Upper lobe of right lung (tissue), 1 donor: ENCODE measurements around the gene TMEM169. TPM values are rescaled to one million over a fixed set of nuclear protein-coding genes. Genes with fewer than 3 reads are reported as not detected.

Experiments used
- ATAC-seq: fragments of 200-7000 bp; cut with Tn5 transposase; one replicate; pipeline ENCODE4 v1.9.1; 2020; ENCODE audit warnings: mild to moderate bottlenecking, moderate library complexity
- DNase-seq: peaks from one replicate; pipeline ENCODE4 v3.0.0-alpha.2; 2020
- H3K27ac ChIP-seq: fragments of 200-600 bp; one replicate; pipeline ENCODE4 v1.8.0; 2022
- H3K27me3 ChIP-seq: fragments of 200-600 bp; one replicate; pipeline ENCODE4 v1.8.0; 2022; ENCODE audit warnings: mild to moderate bottlenecking
- H3K36me3 ChIP-seq: fragments of 200-600 bp; one replicate; pipeline ENCODE4 v1.8.0; 2022
- H3K4me1 ChIP-seq: fragments of 200-600 bp; one replicate; pipeline ENCODE4 v1.8.0; 2022
- H3K4me3 ChIP-seq: fragments of 200-600 bp; one replicate; pipeline ENCODE4 v1.8.0; 2022; ENCODE audit warnings: mild to moderate bottlenecking
- H3K9me3 ChIP-seq: fragments of 200-600 bp; one replicate; pipeline ENCODE4 v1.8.0; 2022
- CTCF ChIP-seq: fragments of 200-600 bp; IDR thresholded peaks from one replicate; pipeline ENCODE4 v1.8.0; 2022; ENCODE audit warnings: antibody characterized with exemption
- intact Hi-C: fragments of 100-400 bp; cut with DNase I; formaldehyde crosslinking; loops from one replicate; pipeline ENCODE4 v1.11.0; 2022
- total RNA-seq: library from RNA; stranded (reverse); fragmentation: NEBNext Ultra II Directional; extraction: Animal tissue kit (Norgen Biotek cat#: 25700); gene quantifications from one replicate; pipeline ENCODE4 v1.2.1, GENCODE V29; 2021
- donor health status: DM: no; HTN: yes; CAD: no; lungs with severe emphysema.

TMEM169 gene
- total RNA-seq, 1 donor from 2014 or later: 1.4 TPM

GRCh38 chr2:216119986-216120385 lies 38.3 kb downstream of the TMEM169 start:
- TF ChIP-seq CTCF: no peak
- H3K27ac ChIP-seq: no peak overlapping the region
- H3K4me1 ChIP-seq: peaks cover 17% of the 10 kb centered on the region
- intact Hi-C loops: no loop called here
- H3K36me3 ChIP-seq: peaks cover 93% of the 10 kb centered on the region
- no peak overlapping the region for H3K4me3 ChIP-seq
- no peaks in the 10 kb centered on the region for H3K27me3 ChIP-seq
- DNase-seq (no peak), ATAC-seq (peak; percentile 56)
- H3K9me3 ChIP-seq: no peaks in the 10 kb centered on the region

- intact Hi-C loops: no loop called here
- Histone ChIP-seq H3K36me3 (peaks cover 100% of the 10 kb centered on the region), H3K27me3 (no peaks in the 10 kb centered on the region), H3K4me3 (no peak overlapping the region), H3K27ac (no peak overlapping the region), H3K9me3 (no peaks in the 10 kb centered on the region), H3K4me1 (peaks cover 9% of the 10 kb centered on the region)
- ATAC-seq: no peak
- TF ChIP-seq CTCF: no peak
- no peak for DNase-seq
Observed at GRCh38 chr2:216121255-216121654, 39.5 kb downstream of the TMEM169 start.

GRCh38 chr2:216126943-216127342 lies 45.2 kb downstream of the TMEM169 start:
- Histone ChIP-seq H3K4me1 (no peaks in the 10 kb centered on the region), H3K4me3 (no peak overlapping the region), H3K9me3 (no peaks in the 10 kb centered on the region), H3K27ac (no peak overlapping the region), H3K27me3 (no peaks in the 10 kb centered on the region), H3K36me3 (peaks cover 95% of the 10 kb centered on the region)
- ATAC-seq: no peak
- no peak for TF ChIP-seq CTCF
- intact Hi-C loops: no loop called here
- DNase-seq: no peak

GRCh38 chr2:216130346-216130971 lies 48.7 kb downstream of the TMEM169 start:
- no peaks in the 10 kb centered on the region for H3K9me3 ChIP-seq
- ATAC-seq (no peak), DNase-seq (no peak)
- peaks cover 95% of the 10 kb centered on the region for H3K36me3 ChIP-seq
- H3K27me3 ChIP-seq: no peaks in the 10 kb centered on the region
- intact Hi-C loops: no loop called here
- peaks cover 5% of the 10 kb centered on the region for H3K4me1 ChIP-seq
- no peak overlapping the region for H3K4me3 ChIP-seq
- TF ChIP-seq CTCF: no peak
- H3K27ac ChIP-seq: no peak overlapping the region

GRCh38 chr2:216131175-216131926 lies 49.6 kb downstream of the TMEM169 start:
- TF ChIP-seq CTCF: no peak
- DNase-seq: no peak
- Histone ChIP-seq H3K9me3 (no peaks in the 10 kb centered on the region), H3K27me3 (no peaks in the 10 kb centered on the region), H3K36me3 (peaks cover 95% of the 10 kb centered on the region), H3K27ac (no peak overlapping the region), H3K4me1 (peaks cover 5% of the 10 kb centered on the region), H3K4me3 (no peak overlapping the region)
- ATAC-seq: no peak
- intact Hi-C loops: no loop called here
